ENCODE results near the gene CYP2C18.

GRCh38 chr10:94738588-94738987 is 55.1 kb downstream of the CYP2C18 start:
- TF ChIP-seq CTCF (IDR thresholded peaks at IDR 0.05), result no peak
- no peak for TF ChIP-seq POLR2A (IDR thresholded peaks at IDR 0.05)
